Endometrium (tissue), 2 donors: ENCODE data around the gene USP31.

Experiments used
- FAIRE-seq: peaks from 2 replicates; lab custom pipeline; 2012; peaks lifted over from hg19 to GRCh38; lab: Jason Lieb, UNC
- donor health status: control.
- donor health status: control.

USP31 gene

GRCh38 chr16:23149267-23149992, at the start of gene USP31:
USP31 (minus strand) TSS chr16:23149452; CDS start chr16:23149270, 182 bp downstream.
- no peak for FAIRE-seq

GRCh38 chr16:23196539-23196938, 47.3 kb upstream of the USP31 start:
- no peak for FAIRE-seq

- FAIRE-seq, result no peak
These were observed 46.2 kb upstream of the USP31 start for GRCh38 chr16:23195366-23195978.

- no peak for FAIRE-seq
These were observed 45.4 kb upstream of the USP31 start for GRCh38 chr16:23194497-23195221.

GRCh38 chr16:23188911-23189310, 39.7 kb upstream of the USP31 start:
- no peak for FAIRE-seq

GRCh38 chr16:23187341-23187740, 38.1 kb upstream of the USP31 start:
- no peak for FAIRE-seq

GRCh38 chr16:23186171-23186570, 36.9 kb upstream of the USP31 start:
- FAIRE-seq, result no peak

- FAIRE-seq, result no peak
These were observed 36.4 kb upstream of the USP31 start for GRCh38 chr16:23185656-23186055.

GRCh38 chr16:23183543-23183862, 34.3 kb upstream of the USP31 start:
- no peak for FAIRE-seq

- FAIRE-seq, result no peak
These were observed 33.7 kb upstream of the USP31 start, which contains the start of gene SCNN1G for GRCh38 chr16:23182679-23183542. SCNN1G (plus strand) TSS chr16:23182745; CDS start chr16:23186272, 3,527 bp downstream.

GRCh38 chr16:23182206-23182678, 33.0 kb upstream of the USP31 start:
- FAIRE-seq, result no peak

- no peak for FAIRE-seq
These were observed 32.3 kb upstream of the USP31 start for GRCh38 chr16:23181506-23181905.

- FAIRE-seq, result no peak
These were observed 26.4 kb upstream of the USP31 start for GRCh38 chr16:23175651-23176050.

GRCh38 chr16:23174622-23175021, 25.4 kb upstream of the USP31 start:
- FAIRE-seq, result no peak

- FAIRE-seq, result no peak
These were observed 23.7 kb upstream of the USP31 start for GRCh38 chr16:23172994-23173393.

GRCh38 chr16:23172583-23172982, 23.3 kb upstream of the USP31 start:
- no peak for FAIRE-seq

GRCh38 chr16:23164736-23165135, 15.5 kb upstream of the USP31 start:
- no peak for FAIRE-seq

GRCh38 chr16:23163921-23164320, 14.7 kb upstream of the USP31 start:
- no peak for FAIRE-seq

GRCh38 chr16:23160574-23160973, 11.3 kb upstream of the USP31 start:
- FAIRE-seq, result no peak

GRCh38 chr16:23160082-23160481, 10.8 kb upstream of the USP31 start:
- FAIRE-seq, result no peak

GRCh38 chr16:23158114-23158513, 8.9 kb upstream of the USP31 start:
- FAIRE-seq, result no peak

- no peak for FAIRE-seq
These were observed 7.8 kb upstream of the USP31 start for GRCh38 chr16:23156946-23157460.
